Measurements from ENCODE around the gene LGALS3BP.
A peak's percentile ranks its signal among the peaks of the same experiment; 100 is the strongest.

Gene LGALS3BP

DNA sequence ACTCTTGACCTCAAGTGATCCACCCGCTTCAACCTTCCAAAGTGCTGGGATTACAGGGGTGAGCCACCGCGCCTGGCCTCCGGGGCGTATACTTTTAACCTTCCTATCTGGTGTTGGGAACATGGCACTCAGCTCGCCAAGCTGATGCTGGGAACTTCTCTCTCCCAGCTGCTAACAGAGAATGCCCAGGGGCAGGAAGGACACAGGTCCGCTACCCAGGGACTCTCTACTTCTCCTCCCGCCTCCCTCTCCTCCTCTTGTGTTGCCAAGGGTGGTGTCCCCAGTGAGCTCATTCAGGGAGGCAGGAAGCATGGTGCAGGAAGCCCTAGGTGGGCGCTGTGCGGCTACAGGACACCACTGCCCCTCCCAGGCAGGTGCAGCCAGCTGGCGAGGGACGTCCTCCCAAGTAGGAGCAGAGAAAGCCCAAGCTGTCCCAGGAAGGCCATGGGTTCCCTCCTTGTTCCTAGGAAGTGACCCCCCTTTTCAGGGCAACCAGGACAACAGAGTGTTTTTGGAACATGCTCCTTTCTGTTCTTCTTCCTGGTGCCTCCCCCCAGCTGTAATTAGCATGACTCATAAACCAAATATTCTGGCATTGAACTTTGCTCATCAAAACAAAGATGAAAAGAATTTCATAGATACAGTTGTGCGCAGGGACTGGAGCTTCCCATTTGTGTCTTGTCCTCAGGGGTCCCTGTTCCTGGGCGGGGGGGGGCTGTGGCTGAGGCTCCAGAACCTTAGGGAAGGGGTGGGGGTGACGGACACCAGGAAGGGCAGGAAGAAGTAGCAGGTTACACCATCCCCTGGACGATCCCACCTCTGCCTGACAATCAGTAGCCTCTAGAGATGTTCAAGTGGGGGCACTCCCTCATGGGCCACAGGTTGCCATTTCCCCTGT lies 46.9 kb upstream of the LGALS3BP start:
- TF ChIP-seq TEAD4 (IDR thresholded peaks at IDR 0.05) (peak; percentile 54; the same call in 1 of the 2 replicates), CEBPB (IDR thresholded peaks at IDR 0.05) (no peak)

DNA sequence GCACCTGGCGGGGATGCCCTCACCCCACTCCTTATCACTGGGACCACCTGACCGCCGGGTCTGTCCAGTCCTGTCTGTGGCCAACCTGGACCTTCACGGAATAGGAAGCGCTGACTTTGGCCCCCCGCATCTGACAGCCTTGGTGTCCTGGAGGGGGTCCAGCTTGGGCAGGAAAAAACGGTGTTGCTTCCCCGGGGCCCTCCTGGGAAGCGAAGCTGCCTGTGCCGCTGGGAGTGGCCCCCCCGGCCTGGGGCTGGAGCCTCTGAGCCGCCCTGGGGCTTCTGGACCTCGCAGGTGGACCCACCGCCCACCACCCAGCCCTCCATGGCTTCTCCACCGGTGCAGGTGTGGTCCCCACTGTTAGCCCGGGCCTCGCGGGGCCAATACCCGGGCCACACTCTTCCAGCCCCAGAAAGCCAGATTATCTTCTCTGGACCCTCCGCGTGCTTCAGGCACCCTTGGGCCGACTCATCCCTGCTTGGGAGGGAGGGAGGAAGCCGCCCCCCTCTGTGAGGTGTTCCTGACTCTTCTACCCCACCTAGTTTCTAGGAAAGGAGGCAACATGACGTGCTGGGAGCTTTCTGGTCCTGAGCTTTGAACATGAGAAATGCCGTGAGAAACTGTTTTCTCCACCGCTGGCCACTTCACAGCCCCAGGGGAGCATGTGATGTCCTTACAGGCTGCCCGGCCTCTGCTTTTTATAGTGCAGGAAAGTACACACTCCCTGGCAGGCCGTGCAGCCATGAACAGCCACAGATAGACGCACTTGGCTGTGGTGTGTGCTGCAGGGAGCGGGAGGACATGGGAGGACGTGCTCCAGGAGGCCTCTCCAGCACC lies 45.4 kb upstream of the LGALS3BP start:
- TF ChIP-seq TEAD4 (IDR thresholded peaks at IDR 0.05) (no peak), FOXM1 (IDR thresholded peaks at IDR 0.05; ENCODE audit: borderline replicate concordance, low read depth) (no peak), TAF1 (IDR thresholded peaks at IDR 0.05; ENCODE audit: low read depth) (no peak), TCF12 (IDR thresholded peaks at IDR 0.05; ENCODE audit: low read depth) (no peak), EP300 (IDR thresholded peaks at IDR 0.05; ENCODE audit: borderline replicate concordance) (no peak), ZBTB7A (IDR thresholded peaks at IDR 0.05; ENCODE audit: low read depth) (no peak), YY1 (IDR thresholded peaks at IDR 0.05; ENCODE audit: low read depth) (no peak), RAD21 (IDR thresholded peaks at IDR 0.05; ENCODE audit: low read depth) (no peak), CREB1 (IDR thresholded peaks at IDR 0.05; ENCODE audit: low read depth) (no peak), EGR1 (IDR thresholded peaks at IDR 0.05) (no peak), NFIC (IDR thresholded peaks at IDR 0.05) (no peak), CEBPB (IDR thresholded peaks at IDR 0.05) (no peak)
- TF ChIP-seq, protein P1, sequence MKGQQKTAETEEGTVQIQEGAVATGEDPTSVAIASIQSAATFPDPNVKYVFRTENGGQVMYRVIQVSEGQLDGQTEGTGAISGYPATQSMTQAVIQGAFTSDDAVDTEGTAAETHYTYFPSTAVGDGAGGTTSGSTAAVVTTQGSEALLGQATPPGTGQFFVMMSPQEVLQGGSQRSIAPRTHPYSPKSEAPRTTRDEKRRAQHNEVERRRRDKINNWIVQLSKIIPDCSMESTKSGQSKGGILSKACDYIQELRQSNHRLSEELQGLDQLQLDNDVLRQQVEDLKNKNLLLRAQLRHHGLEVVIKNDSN (IDR thresholded peaks at IDR 0.05), result no peak
- TF ChIP-seq, protein P2, sequence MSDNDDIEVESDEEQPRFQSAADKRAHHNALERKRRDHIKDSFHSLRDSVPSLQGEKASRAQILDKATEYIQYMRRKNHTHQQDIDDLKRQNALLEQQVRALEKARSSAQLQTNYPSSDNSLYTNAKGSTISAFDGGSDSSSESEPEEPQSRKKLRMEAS (IDR thresholded peaks at IDR 0.05), result no peak
- TF ChIP-seq, protein P3, sequence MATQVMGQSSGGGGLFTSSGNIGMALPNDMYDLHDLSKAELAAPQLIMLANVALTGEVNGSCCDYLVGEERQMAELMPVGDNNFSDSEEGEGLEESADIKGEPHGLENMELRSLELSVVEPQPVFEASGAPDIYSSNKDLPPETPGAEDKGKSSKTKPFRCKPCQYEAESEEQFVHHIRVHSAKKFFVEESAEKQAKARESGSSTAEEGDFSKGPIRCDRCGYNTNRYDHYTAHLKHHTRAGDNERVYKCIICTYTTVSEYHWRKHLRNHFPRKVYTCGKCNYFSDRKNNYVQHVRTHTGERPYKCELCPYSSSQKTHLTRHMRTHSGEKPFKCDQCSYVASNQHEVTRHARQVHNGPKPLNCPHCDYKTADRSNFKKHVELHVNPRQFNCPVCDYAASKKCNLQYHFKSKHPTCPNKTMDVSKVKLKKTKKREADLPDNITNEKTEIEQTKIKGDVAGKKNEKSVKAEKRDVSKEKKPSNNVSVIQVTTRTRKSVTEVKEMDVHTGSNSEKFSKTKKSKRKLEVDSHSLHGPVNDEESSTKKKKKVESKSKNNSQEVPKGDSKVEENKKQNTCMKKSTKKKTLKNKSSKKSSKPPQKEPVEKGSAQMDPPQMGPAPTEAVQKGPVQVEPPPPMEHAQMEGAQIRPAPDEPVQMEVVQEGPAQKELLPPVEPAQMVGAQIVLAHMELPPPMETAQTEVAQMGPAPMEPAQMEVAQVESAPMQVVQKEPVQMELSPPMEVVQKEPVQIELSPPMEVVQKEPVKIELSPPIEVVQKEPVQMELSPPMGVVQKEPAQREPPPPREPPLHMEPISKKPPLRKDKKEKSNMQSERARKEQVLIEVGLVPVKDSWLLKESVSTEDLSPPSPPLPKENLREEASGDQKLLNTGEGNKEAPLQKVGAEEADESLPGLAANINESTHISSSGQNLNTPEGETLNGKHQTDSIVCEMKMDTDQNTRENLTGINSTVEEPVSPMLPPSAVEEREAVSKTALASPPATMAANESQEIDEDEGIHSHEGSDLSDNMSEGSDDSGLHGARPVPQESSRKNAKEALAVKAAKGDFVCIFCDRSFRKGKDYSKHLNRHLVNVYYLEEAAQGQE (IDR thresholded peaks at IDR 0.05; ENCODE audit: low read depth), result no peak

DNA sequence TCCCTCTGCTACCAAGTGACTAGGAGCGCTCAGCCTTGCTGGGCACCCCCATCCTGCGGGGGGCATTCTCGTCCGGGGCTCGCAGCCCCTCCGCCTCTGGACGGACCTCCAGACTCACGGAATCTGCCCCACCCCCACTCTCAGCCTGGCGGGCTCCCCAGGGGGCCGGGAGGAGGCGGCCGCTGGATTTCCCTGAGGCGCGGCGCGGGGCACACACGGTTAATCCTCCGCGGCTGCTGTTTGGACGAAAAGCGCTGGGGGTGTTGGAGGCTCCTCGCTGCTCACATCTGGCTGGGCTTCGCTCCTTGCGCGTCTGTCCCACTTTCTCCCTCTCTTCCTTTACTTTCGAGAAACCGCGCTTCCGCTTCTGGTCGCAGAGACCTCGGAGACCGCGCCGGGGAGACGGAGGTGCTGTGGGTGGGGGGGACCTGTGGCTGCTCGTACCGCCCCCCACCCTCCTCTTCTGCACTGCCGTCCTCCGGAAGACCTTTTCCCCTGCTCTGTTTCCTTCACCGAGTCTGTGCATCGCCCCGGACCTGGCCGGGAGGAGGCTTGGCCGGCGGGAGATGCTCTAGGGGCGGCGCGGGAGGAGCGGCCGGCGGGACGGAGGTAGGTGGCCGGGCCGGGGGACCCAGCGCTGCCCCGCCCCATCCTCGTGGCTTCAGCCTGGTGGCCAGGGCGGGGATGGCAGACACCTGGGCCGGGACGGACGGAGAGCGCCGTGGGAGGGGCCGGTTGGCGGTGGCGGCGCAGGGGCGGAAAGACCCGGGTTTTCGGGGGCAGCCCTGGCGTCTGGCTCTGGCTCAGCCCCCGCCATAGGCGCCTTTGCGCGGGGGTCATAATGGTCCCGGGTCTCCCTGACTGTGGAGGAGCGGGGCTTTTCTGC lies 44.4 kb upstream of the LGALS3BP start, which contains the start of gene C1QTNF1:
Gene C1QTNF1, plus strand, starts transcription at position 284 of the 886 bp plus-strand sequence. CDS start 19,800 bp downstream, outside the sequence.
- TF ChIP-seq YY1 (IDR thresholded peaks at IDR 0.05; ENCODE audit: low read depth), result no peak
- peak; percentile 78 for TF ChIP-seq ZBTB7A (IDR thresholded peaks at IDR 0.05; ENCODE audit: low read depth)

DNA sequence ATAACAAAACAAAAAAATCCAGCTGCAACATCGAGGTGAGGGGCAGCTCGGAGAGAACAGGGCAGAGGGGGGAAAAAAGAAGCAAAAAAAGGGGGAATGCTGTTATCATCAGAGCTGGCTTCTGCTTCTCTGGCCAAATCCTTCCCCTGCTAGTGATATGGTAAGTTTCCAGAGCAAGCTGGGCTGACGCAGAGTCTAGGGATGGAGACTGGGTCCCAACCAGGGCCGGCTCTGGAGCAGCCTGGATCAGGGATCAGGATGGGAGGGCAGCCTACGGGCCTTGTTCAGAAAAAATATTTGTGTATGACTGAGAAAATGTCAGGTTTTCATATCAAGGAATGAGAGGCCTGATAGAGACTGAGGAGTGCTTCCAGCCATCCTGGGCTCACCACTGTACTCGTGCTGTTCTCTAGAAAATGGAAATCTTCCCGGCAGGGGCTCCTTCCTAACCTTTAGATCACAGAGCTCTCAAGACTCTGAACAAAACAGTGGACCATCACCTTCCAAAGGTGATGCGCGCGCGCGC lies 43.5 kb upstream of the LGALS3BP start:
- TF ChIP-seq TEAD4 (IDR thresholded peaks at IDR 0.05), result no peak
- no peak for TF ChIP-seq NFIC (IDR thresholded peaks at IDR 0.05)
- no peak for TF ChIP-seq YY1 (IDR thresholded peaks at IDR 0.05; ENCODE audit: low read depth)
- no peak for TF ChIP-seq EGR1 (IDR thresholded peaks at IDR 0.05)
- TF ChIP-seq, protein P1 (IDR thresholded peaks at IDR 0.05), result no peak
- TF ChIP-seq CREB1 (IDR thresholded peaks at IDR 0.05; ENCODE audit: low read depth), result no peak
- TF ChIP-seq ZBTB7A (IDR thresholded peaks at IDR 0.05; ENCODE audit: low read depth), result no peak
- TF ChIP-seq, protein P2 (IDR thresholded peaks at IDR 0.05), result no peak
- TF ChIP-seq, protein P3 (IDR thresholded peaks at IDR 0.05; ENCODE audit: low read depth), result no peak

DNA sequence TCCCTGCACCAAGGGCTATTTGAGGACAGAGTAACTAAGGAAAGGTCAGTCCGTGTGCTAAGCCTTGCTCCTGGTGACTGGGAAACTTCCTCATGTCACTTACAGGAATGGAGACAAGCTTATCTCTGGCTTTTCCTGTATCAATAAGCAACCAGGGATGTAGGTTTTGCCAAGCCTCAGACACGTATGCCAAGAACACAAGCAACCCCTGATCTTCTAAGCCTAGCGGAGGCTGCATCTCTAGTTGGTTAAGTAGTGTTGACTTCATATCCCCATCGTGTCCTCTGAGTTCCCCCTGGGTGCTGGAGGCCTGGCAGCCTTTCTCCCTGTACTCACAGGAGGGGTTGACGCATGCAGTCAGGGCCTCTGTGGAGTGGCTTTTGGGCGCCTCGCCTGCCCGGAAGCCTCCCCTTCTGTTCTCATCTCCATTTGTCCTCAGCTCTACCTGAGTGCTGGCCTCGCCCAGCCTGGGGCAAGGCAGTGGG lies 42.8 kb upstream of the LGALS3BP start:
- TF ChIP-seq RAD21 (IDR thresholded peaks at IDR 0.05; ENCODE audit: low read depth), result no peak
